Endothelial cell of umbilical vein (primary cell): ENCODE measurements around the gene EPB41L1.

Experiments
- CTCF ChIP-seq, 2 donors: IDR thresholded peaks; 1 replicate in 1 of 2; 2 replicates in 1 of 2; pipeline ENCODE4 v1.5.1; 2011; ENCODE audit warnings: low read length in 2 of 2, mild to moderate bottlenecking in 2 of 2, moderate library complexity in 2 of 2, control low read depth in 1 of 2, inconsistent platforms in 1 of 2, low read depth in 1 of 2; ENCODE audit not compliant: insufficient read depth in 1 of 2; ENCODE audit errors: extremely low read depth in 1 of 2
- MYC ChIP-seq: IDR thresholded peaks from one replicate; pipeline ENCODE4 v1.6.1; 2011; ENCODE audit warnings: mild to moderate bottlenecking, low read depth, low read length
- POLR2A ChIP-seq: IDR thresholded peaks from 2 replicates; pipeline ENCODE4 v1.6.1; 2012; ENCODE audit warnings: low read depth, mild to moderate bottlenecking, control low read depth, low read length

- TF ChIP-seq POLR2A, result no peak
- TF ChIP-seq CTCF (IDR thresholded peaks at IDR 0.05; ENCODE audit: extremely low read depth in 1 of 2, insufficient read depth in 1 of 2, low read depth in 1 of 2, low read length in 2 of 2), result no peak
- TF ChIP-seq MYC, result no peak
These were observed 121.1 kb downstream of the EPB41L1 start for GRCh38 chr20:36275441-36276189.
